IPS-11a (cell line): Measurements from ENCODE around the gene OR5L1.

ENCODE experiments used
- H3K4me3 ChIP-seq: one replicate; pipeline ENCODE4 v1.5.1; 2013; ENCODE audit warnings: low read depth, low read length, control low read depth

OR5L1 gene

GRCh38 chr11:55811067-55811466 lies at the start of gene OR5L1:
OR5L1 (plus strand) TSS chr11:55811367; CDS start chr11:55811467, 100 bp downstream.
- no peak within 1 kb of the TSS for H3K4me3 ChIP-seq

DNA sequence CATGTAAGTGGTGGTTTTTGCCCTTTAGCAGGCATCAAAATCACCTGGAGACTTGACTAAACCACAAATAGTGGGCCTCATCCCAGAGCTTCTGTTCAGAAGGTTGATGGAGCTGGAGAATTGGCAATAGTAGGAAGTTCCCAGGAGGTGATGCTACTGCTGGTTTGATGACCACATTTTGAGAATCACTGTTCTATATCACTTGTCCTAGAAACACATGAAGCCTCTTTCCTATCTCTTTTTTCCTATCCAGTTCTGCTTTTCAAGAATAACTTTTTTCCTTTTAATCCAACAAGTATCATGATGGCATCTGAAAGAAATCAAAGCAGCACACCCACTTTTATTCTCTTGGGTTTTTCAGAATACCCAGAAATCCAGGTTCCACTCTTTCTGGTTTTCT lies 38.0 kb upstream of the OR5L1 start, which contains the start of gene OR5D13:
Gene OR5D13, plus strand, starts transcription at position 301 of the 400 bp plus-strand sequence. Its CDS starts 0 bp downstream, at position 301.
- no peak within 1 kb of the TSS for H3K4me3 ChIP-seq

GRCh38 chr11:55791606-55792005 lies 19.6 kb upstream of the OR5L1 start:
- no peak overlapping the region for H3K4me3 ChIP-seq

DNA sequence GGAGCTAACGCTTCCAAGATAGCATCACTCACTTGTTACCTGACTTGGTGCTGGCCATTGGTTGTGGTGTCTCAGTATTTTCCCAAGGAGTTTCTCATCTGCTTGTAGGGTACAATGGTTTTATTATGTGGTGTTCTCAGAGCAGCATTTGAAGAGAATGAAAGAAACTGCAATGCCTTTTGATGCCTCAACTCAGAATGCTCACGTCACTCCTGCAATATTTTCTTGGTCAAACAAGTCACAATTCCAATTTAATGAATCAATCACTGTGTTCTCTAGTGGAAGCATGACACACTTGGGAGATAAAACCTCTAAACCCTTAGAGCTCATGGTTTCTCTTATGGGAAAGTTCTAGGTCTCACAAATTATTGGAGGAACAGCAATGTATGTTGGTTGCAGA lies 17.8 kb upstream of the OR5L1 start:
- H3K4me3 ChIP-seq = no peak overlapping the region

DNA sequence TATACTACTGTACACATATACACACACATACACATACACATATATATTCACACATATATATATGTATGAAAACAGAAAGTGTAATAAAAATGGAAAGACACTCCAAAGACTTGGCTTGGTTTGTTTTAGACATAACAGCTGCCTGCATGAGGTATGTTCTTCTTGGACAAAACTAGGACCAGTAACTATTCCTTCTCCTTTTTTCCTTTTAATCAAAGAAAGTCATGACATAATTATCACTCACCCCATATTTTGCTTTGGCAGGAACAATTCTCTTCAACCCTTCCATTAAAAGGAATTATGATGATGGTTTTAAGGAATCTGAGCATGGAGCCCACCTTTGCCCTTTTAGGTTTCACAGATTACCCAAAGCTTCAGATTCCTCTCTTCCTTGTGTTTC lies 15.9 kb upstream of the OR5L1 start, which contains the start of gene OR5D14:
Gene OR5D14, plus strand, starts transcription at position 301 of the 400 bp plus-strand sequence. Its CDS starts 0 bp downstream, at position 301.
- no peak within 1 kb of the TSS for H3K4me3 ChIP-seq

DNA sequence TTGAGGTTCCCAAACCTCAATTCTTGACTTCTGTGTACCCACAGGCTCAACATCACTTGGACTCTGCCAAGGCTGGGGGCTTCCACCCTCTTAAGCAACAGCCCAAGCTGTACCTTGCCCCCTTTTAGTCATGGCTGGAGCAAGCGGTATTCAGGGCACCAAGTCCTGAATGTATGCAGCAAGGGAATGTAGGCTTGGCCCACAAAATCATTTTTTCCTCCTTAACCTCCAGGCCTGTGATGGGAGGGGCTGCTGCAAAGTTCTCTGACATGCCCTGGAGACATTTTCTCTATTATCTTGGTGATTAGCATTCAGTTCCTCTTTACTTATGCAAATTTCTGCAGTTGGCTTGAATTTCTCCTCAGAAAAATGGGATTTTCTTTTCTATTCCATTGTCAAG lies 4.9 kb upstream of the OR5L1 start:
- no peak overlapping the region for H3K4me3 ChIP-seq

- no peak within 1 kb of the TSS for H3K4me3 ChIP-seq
Observed at GRCh38 chr11:55819330-55819729, 8.2 kb downstream of the OR5L1 start, which contains the start of gene OR5D18. OR5D18 (plus strand) TSS chr11:55819630; CDS start chr11:55819630, 0 bp downstream.

DNA sequence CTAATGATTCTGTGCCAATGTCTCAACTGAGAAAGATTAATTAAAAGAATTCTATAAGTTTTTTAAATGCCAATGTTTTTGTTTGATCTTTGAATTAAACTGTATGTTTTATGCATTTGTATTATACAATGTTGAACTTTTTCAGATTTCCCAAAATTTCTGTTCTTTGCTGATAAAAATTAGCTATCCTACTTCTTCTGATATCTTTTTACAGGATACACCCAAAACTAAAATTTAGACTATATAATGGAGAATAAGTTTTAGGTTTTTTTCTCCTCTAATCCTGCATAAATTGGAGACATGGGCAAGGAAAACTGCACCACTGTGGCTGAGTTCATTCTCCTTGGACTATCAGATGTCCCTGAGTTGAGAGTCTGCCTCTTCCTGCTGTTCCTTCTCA lies 15.8 kb downstream of the OR5L1 start, which contains the start of gene OR5L2:
Gene OR5L2, plus strand, starts transcription at position 301 of the 400 bp plus-strand sequence. Its CDS starts 0 bp downstream, at position 301.
- H3K4me3 ChIP-seq = no peak within 1 kb of the TSS

GRCh38 chr11:55838452-55838851 lies 27.3 kb downstream of the OR5L1 start, which contains the start of gene OR5D16:
OR5D16 (plus strand) TSS chr11:55838752; CDS start chr11:55838752, 0 bp downstream.
- no peak within 1 kb of the TSS for H3K4me3 ChIP-seq

GRCh38 chr11:55847453-55847852 lies 36.3 kb downstream of the OR5L1 start:
- no peak overlapping the region for H3K4me3 ChIP-seq

DNA sequence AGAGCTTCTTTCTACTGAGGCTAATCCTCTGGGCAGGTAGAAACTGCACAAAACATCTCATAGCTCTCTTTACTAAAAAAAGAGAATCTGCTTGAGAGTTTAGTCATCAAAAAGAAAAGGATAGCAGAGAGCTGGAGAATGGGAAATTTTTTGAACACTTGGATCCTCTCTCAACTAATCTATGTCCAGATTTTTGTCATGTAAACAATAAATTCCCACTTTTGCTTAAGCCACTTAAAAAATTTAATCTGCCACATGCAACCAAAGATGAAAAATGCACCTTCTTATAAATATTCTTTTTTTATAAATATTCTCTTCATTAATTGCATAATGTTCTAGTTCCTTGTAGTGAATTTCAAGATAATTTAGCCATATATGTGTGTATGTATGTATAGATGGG lies 37.9 kb downstream of the OR5L1 start:
- H3K4me3 ChIP-seq = no peak overlapping the region

- H3K4me3 ChIP-seq = no peak overlapping the region
Observed at GRCh38 chr11:55852141-55852540, 41.0 kb downstream of the OR5L1 start.

DNA sequence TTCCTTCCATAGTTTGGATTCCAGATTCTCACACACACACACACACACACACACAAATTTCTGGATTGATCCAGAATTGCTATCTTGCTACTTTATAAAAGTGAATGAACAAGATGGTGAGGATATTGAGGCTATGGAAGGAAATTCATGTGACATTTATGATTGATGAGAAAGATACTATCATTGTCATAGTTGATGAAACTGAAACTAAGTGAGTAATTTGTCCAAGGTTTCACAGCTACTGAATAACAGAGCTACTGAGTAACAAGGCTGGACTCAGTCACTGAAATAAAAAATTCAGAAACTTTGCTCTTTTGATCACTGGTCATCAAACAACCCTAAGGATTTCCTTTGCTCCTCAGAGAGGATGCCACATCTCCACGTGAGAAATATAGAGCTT lies 43.5 kb downstream of the OR5L1 start:
- H3K4me3 ChIP-seq = no peak overlapping the region
